Measurements from ENCODE around the gene NLGN1. TPM values are rescaled to one million over a fixed set of nuclear protein-coding genes. Genes with fewer than 3 reads are reported as not detected.

NLGN1 gene
- total and polyA plus RNA-seq, 12 donors, result 0.88 to 19.9 (median 12.6) TPM

GRCh38 chr3:173857154-173857553 is 459.6 kb downstream of the NLGN1 start:
- no peak overlapping the region for H3K4me3 ChIP-seq
- ATAC-seq, result no peak
- intact Hi-C loops (cut with DNase I), result loop anchor here in 1 of 10 donors (2.0 kb wide), 1 partner anchor 30 kb away; no protein-coding TSS in a partner anchor
- H3K4me1 ChIP-seq, result no peaks in the 10 kb centered on the region
- H3K27ac ChIP-seq, result no peak overlapping the region
- no peaks in the 10 kb centered on the region for H3K27me3 ChIP-seq
- 66 to 74% methylated on average over 1 of the region's 1 CpG for WGBS, 2 donors
- DNase-seq, result no peak
- TF ChIP-seq CTCF (IDR thresholded peaks at IDR 0.05), result no peak
- H3K9me3 ChIP-seq, result no peaks in the 10 kb centered on the region
- no peaks in the 10 kb centered on the region for H3K36me3 ChIP-seq

GRCh38 chr3:173862701-173863100 is 465.2 kb downstream of the NLGN1 start:
- H3K4me1 ChIP-seq, result no peaks in the 10 kb centered on the region
- H3K4me3 ChIP-seq, result no peak overlapping the region
- TF ChIP-seq CTCF (IDR thresholded peaks at IDR 0.05), result no peak
- intact Hi-C loops (cut with DNase I), result no loop called here
- no peaks in the 10 kb centered on the region for H3K36me3 ChIP-seq
- DNase-seq (no peak), ATAC-seq (no peak)
- no peak overlapping the region for H3K27ac ChIP-seq
- no peaks in the 10 kb centered on the region for H3K27me3 ChIP-seq
- 92 to 97% methylated on average over 1 of the region's 1 CpG for WGBS, 2 donors
- no peaks in the 10 kb centered on the region for H3K9me3 ChIP-seq

GRCh38 chr3:173863551-173863950 is 466.0 kb downstream of the NLGN1 start:
- WGBS, 2 donors, result 84 to 90% methylated on average over 2 of the region's 2 CpGs
- no peak overlapping the region for H3K4me3 ChIP-seq
- H3K4me1 ChIP-seq, result no peaks in the 10 kb centered on the region
- no peaks in the 10 kb centered on the region for H3K36me3 ChIP-seq
- no peak for ATAC-seq
- intact Hi-C loops (cut with DNase I), result no loop called here
- no peak for DNase-seq
- no peak overlapping the region for H3K27ac ChIP-seq
- TF ChIP-seq CTCF (IDR thresholded peaks at IDR 0.05), result no peak
- no peaks in the 10 kb centered on the region for H3K9me3 ChIP-seq
- H3K27me3 ChIP-seq, result no peaks in the 10 kb centered on the region

- no peak for ATAC-seq
- no peaks in the 10 kb centered on the region for H3K36me3 ChIP-seq
- TF ChIP-seq CTCF (IDR thresholded peaks at IDR 0.05), result no peak
- no peaks in the 10 kb centered on the region for H3K4me1 ChIP-seq
- H3K27me3 ChIP-seq, result no peaks in the 10 kb centered on the region
- H3K9me3 ChIP-seq, result no peaks in the 10 kb centered on the region
- intact Hi-C loops (cut with DNase I), result no loop called here
- H3K27ac ChIP-seq, result no peak overlapping the region
- WGBS, 2 donors, result 78% methylated on average over 7 of the region's 7 CpGs
- no peak for DNase-seq
- H3K4me3 ChIP-seq, result no peak overlapping the region
Observed at GRCh38 chr3:173865900-173866498, 468.5 kb downstream of the NLGN1 start.

All from heart right ventricle (tissue), 16 donors.